HG02678 (cell line): Measurements from ENCODE around the gene DBN1.
A peak's percentile ranks its signal among the peaks of the same experiment; 100 is the strongest.

Experiments
- ATAC-seq: cut with Tn5 transposase; IDR thresholded peaks from one replicate; pipeline ENCODE4 v1.9.1; 2021; ENCODE audit warnings: mild to moderate bottlenecking, moderate library complexity; ENCODE audit not compliant: unreplicated experiment

DBN1 gene

DNA sequence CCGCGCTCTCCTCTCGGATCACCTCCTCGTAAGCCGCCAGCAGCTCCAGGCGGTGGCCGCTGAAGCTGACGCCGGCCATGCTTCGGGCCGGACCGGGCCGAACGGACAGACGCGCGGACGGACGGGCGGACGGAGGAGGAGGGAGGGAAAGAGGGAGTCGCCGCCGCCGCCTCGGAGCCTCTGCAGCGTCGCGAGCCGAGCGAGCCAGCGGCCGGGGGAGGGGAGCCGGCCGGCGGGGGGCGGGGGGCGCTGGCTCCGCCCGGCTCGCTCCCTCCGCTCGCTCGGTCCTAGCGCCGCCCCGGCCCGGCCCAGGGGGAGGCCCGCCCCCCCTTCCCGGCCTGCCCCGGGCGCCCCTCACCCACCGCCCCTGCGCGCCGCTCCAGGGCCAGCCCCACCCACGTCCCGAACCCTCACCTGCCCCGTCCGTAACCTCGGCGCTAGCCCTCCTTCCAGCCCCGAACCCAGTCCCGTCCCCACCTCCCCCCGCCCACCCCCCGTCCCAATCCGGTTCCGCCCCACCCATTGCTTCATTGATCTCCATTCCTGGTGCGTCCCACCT, at the start of gene DBN1:
TSS of gene DBN1 (minus strand) at position 192 of the 559 bp plus-strand sequence. CDS start at position 79, 113 bp downstream.
- peak; percentile 40 for ATAC-seq

DNA sequence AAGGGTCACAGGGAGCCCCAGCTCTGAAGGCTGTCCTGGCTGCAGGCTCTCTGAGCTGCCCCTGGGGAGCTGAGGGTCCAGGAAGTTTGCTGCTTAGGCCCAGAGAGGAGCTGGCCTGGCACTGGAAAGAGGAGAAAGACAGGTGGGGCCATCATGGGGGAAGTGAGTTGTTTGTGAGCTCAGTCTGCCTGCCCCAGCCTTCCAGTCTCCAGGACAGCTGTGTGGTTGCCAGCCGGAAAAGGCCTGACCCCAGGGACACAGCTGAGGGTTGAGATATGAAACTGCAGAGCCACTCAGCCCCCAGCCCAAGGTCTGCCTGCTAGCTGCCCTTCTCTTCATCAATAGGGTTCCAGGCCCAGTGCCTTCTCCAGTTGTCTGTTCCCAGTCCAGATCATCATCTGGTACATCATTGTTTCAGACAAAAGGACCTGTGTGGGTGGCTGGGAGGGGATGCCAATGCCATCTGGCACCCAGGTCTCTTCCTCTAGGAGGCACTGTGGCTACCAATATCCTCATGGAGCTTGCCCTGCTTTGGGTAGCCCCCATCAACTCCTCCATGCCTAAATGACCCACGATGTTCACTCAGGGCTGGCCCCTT, 47.6 kb upstream of the DBN1 start:
- no peak for ATAC-seq

DNA sequence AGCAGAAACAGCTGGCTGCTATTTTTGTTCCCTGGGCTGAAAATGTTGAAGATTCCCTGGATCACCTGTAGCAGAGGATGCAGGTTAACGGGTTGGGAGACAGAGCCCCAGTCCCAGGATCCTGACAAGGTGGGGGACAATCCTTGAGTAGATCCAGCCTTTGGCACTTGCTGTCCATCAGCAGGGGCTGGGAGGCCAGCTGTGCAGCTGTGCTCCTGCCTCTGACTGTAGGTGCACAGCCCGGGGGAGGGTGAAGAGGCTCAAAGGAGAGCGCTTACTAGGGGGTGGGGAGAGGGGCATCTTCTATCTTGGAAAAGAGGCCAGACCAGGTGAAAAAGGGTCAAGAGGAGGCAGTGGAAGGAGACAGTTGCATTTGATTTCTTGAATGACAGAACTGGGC, 46.8 kb upstream of the DBN1 start:
- ATAC-seq = no peak

DNA sequence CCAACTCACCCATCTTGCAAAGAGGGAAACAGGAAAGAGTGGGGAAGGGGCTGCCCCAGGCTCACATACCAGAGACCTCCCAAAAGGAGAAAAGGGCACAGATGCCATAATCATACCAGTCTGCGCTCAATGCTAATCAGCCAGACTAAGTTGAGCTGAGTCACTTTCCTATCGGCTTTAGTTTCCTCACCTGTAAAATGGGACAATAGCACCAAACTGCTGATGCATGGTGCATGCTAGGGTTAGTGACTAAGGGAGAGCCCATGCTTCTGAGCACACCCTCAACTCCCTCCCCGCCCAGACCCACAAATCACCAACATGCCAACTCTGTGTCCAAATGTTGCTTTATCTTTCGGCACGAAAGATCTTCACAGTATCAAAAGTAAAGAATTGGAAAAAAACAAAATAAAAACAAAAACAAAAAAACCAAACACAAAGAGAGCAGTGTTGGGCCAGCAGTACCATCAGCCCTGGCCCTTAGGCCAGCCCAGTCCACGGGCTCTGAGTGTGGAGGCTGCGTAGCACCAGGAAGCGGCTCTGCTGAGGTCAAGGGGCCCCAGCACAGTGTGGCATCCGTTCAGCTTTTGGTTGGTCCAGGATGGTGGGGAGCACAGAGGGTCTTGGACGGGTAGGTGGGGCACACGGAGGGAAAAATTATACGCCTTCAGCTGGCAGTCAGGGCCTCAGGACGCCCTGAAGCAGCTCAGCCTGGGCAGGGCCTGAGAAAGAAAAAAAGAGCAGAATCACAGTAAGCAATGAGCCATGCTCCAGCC, 46.2 kb upstream of the DBN1 start:
- ATAC-seq = no peak

DNA sequence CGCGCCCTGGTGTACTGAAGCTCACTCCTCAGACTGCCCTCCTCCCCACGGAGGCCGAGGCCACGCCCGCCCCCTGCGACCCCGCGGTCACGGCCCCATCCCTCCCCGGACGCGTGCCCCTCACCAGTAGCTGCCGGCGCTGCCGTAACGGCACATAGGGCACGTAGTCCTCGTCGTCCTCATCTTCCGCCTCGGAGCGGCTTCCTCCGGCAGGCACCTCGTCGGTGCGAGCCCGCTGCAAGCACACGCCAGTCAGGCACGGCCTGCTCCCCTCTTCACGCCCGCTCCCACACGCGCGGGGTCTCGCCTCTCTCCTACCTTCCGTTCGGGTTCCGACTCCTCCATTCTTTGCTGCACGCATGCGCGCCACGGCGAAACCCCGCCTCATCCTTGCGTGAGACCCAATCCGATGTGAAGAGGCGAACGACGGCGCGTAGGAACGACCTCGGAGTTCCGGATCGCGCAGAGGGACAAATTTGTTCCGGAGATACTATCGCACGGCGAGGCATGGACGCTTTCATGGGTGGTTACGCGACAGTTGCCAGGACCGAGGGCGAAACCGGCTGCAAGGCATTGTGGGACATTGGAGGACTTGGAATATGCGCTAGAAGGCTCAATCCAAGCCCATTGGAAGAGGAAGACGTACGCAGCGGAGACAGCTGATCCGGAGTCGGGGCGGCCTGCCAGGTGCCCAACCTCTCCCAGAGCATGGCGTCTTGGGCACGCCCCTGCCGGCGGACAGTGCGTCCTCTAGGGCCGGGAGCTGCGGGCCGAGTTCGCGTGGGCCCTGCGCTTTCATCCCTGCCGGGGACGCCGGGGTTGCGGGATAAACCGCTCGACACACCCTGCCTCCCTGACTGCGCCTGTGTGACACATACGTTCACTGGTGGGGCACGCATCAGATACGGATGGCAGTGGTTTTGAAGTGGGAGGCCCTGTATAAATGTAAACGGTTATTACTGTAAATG, 43.5 kb upstream of the DBN1 start, which contains the start of gene DDX41:
TSS of gene DDX41 (minus strand) at position 361 of the 968 bp plus-strand sequence. CDS start at position 345, 16 bp downstream.
- peak; percentile 87 for ATAC-seq

DNA sequence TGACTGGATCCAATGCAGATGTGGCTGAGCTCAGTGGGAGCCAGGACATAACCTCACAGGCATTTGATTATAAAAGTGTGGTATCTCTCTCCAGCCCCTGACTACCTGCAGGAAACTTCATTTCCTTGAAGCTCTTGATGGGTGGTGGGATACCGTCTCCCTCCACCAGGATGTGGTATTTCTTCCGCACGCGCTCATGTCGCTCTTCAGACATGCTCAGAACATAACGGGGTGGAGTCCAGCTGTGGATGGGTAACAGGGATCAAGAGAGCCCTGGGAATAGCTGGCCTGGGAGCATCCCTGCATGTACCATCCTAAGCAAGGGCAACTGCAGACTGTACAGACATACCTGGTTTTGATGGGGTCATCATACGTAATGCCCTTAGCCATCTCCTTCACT, 42.1 kb upstream of the DBN1 start:
- no peak for ATAC-seq

DNA sequence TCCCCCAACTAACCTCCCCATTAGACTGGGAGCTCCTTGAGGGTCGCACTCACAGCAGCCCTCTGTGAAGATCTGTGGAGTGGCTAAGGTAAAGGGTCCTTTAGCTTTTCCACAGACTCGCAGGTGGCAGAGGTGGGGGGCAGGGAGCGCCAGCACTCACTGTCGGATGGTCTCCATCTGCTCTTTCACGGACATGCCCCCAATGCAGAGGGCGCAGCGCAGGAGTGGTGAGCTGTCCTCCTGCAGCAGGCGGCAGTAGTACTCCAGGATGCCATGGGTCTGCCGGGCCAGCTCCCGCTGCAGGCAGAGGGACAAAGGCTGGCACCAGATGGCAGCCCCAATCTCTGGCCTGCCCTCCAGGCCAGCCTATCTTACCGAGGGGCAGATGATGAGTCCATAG, 41.1 kb upstream of the DBN1 start:
- ATAC-seq = no peak

DNA sequence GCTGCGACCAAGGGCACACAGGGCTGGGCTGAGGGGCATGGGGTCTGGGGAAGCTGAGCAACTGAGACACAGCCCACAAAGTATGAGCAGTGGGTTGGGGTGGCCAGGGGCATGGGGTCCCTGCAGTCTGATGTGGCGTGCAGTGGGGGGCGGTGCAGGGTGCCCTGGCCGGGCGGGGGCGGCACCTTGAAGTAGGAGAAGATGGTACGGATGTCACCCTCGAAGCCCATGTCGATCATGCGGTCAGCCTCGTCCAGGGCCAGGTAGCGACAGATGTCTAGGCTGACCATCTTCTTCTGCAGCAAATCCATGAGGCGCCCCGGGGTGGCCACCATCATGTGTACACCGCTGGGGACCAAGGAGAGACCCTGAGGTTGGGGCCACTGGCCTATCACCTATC, 40.1 kb upstream of the DBN1 start:
- no peak for ATAC-seq

DNA sequence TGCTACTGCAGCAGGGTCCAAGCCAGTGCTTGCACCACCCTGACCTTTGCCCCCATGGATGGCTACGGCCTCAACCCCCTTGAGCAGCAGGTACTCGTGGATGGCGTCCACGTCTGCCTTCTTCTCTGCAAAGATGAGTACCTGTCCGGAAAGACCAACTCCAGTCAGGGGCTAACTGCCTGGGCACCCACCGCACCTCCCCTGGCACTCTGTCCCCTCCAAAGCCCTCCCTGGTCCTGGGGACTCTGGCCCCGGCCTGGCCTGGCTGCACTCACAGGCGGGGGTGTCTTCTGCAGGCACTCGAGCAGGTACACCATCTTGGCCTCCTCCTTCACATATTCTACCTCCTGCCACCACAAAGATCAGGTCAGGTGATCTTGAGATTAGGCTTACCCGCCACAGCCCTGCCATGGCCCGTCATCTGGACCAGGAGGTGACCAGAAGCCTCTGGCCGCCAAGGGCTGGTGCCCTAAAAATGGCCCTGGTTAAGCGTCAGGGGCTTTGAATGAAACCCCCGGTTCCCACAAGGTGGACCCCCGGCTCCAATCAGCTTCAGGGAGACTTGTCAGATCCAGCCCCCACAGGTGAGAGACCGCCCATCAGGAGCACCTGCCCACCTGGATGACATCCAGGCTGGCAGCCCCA, 39.4 kb upstream of the DBN1 start:
- no peak for ATAC-seq

DNA sequence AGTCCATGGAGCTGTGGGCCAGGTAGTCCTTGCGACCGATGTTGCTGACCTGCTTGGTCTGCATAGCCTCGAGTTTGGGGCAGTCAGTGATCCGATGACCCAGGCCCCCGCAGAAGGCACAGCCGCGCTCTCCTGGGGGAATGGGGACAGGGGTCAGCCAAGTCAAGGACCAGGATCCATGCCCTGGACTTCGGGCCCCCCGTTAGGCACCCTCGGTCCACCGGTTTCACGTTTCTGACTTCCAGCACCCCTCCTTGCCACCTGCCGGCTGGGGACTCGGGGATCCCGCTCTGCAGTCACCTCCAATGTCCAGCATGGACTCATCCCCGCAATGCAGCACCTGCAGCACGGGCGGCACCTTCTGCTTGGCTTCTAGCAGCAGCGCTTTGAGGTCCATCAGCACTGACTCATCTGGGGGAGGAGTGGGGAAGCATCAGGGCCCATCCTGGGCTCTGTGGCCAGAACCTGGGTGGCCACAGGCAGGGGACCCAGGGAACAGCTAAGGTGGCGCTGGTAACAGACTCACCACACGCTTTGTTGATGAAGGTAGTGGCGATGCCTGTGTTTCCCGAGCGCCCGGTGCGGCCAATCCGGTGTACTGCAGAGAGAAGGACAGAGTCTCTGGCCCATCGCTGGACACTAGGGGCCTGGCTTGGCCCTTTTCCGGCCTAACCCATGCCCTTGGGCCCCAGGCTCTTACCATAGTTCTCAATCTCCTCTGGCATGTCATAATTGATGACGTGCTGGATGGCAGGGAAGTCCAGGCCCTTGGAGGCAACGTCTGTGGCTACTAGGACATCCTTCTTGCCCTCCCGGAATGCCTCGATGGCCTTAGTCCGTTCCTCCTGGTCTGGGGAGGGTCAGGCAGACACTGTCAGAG, 38.6 kb upstream of the DBN1 start:
- no peak for ATAC-seq

DNA sequence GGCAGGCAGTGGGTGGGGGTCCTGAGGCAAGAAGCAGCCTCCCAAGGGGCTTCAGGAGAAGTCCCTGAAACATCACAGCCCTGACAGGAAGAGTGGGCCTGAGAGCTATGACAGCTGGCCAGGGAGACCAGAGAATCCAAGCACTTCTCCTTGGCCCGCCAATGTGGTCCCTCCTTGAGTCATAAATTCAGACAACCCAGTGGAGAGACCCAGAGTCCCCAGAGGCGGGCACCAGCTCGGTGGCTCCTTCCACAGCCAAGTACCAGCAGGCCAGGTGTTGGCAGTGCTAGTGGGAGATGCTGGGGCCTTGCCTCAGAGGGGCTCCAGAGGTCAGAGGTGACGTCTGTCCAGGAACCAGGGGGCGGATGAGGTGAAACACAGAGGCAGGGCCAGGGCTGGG, 37.7 kb upstream of the DBN1 start:
- ATAC-seq = no peak

DNA sequence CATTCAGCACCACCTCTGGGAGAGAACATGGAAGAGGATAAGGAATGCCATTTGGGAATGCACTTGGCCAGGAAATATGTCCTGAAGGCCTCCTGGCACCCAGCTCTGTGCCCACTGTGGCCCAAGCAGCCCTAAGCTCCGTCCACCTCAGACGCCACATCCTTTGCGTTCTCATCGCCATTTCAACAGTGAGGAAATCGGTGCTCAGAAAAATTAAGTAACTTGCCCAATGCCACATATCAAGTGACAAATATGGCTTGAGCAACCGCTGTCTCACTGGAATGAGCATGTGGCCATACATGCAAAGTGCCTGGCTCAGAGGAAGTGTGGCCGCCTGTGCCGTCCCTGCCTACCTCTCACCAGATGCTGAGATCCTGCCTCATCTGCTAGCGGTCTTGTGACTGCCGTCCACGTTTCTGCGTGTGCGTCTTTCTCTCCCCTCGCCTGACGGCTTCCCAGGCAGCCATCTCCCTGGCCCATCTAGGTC, 37.2 kb upstream of the DBN1 start:
- peak; percentile 52 for ATAC-seq

DNA sequence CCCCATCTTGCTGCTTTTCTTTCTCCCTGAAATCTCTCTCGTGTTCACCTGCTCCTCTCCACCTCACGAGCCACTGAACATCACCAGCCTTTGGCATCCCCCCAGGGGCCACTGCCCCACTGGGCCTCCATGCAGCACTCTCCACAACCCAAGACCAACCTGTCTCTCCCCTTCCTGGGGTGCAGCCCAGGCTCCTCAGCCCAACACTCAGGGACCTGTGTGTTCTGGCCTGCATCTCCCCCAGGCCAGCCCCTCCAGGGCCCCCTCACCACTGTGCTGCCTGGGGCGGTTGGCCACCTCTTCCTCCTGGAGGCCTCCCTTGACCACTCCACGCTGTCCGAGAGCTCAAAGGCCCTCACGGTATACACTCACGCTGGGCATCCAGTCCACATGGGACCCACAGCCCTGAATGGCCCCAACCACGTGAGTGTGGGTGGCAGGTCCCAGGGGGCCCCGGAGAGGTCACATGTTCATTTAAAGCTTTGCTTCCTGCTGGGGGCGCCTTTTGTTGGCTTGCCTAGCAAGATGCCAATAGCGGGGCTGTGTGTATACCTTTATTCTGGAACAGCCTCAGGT, 36.6 kb upstream of the DBN1 start:
- ATAC-seq = peak; percentile 34

DNA sequence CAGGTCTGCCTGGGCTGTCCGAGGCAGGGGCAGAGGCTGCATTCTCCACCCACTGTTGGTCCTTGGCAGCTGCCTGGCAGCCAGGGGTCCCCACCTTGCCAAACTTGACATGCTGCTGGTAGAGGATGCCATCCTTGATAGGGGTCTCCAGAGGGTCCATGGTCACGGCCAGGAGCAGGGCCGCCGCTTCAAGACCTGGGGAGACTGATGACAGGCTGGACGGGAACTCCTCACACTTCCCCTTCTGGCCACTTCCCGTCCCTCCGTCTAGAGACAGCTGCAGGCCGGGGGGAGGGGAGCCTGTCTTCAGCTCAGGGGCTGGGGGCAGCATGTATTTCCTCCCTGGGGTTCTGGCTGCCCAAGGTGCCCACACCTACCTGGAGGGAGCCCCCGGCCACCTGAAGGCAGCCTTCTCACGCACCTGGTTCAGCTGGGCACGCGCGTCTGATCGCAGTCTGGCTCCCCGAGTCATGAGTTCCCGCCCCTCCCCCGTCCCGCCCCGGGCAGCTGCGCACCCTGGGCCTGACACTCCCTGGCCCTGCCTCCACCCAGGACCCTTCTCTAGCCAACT, 36.0 kb upstream of the DBN1 start, which contains the start of gene DOK3:
TSS of gene DOK3 (minus strand) at position 446 of the 571 bp plus-strand sequence. CDS start at position 160, 286 bp downstream.
- no peak for ATAC-seq

DNA sequence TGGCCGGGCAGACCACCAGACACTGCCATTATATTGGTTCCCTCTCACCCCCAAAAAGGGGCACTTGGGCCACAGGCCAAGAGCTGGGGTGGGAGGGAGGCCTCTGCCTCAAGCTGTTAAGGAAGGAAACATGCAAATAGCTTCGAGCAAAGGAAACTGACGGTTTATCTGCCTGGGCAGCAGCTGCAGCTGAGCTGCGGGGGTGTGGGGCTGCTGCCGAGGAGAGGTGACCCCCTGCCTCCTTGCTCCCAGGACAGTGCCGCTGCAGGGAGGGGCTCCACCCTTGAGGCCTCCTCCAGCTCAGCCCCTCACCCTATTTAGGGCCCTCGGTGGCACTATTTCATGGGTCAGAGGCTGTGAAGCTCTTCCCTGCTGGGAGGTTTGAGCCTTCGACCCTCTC, 35.4 kb upstream of the DBN1 start:
- peak; percentile 39 for ATAC-seq

DNA sequence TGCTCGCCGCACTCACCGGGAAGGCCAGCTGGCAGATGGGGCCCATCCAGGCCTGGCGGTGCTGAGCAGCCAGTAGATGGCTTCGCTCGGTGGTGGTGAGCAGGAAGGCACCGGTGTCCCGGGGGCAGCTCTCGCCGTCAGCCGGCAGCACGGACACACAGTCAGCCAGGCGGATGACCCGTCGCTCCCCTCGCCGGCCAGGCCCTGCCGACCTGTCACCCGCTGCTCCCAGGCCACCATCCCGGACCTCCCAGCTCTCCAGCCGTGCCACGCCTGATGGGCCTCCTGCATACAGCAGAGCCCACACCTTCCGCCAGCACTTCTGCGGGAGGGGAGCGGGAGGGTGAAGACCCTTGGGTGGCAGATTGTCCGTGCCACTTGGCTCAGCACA, 34.8 kb upstream of the DBN1 start:
- ATAC-seq = no peak

DNA sequence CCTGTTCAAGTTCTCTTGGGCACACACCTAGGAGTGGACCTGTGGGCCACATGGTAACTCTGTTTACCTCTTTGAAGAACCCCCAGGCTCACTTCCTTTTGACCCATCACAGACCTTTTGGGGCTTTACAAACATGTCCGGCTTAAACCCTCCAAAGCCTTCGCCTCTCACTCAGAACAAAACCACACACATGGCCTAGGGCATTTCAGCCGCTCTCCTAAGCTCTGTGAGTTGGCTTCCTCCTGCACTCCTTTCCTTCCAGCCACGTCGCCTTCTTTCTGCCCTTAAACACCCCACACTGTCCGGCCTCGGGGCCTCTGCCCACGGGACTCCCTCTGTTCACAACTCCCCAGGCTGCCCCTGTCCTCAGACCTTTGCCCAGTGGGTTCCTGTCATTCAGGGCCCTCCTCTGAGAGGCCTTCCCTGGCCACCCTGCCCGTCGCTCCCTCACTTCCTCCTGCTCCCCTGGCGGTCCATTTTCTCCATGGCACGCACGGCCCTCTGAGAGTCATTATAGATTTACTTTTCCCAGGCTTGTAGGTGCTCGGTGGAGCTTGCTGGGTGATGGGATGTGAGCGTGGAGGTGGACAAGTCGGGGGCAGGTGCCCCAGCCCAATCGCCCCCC, 34.3 kb upstream of the DBN1 start:
- ATAC-seq = no peak

DNA sequence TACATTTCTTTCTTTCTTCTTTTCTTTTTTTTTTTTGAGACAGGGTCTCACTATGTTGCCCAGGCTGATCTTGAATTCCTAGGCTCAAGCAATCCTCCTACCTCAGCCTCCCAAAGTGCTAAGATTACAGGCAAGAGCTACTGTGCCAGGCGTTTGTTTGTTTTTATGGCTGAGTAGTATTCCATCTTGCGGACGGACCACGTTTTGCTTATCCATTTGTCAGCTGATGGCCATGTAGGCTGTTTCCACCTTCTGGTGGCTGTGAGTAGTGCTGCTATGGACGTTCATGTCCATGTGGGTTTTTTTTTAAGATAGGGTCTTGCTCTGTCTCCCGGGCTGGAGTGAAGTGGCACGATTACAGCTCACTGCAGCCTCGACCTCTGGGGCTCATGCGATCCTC, 33.7 kb upstream of the DBN1 start:
- no peak for ATAC-seq
